Mesenchymal stem cell (in vitro differentiated cells and primary cell): Measurements from ENCODE around the gene NCR2. TPM values are rescaled to one million over a fixed set of nuclear protein-coding genes. Genes with fewer than 3 reads are reported as not detected.

Source experiments
- DNase-seq: peaks from one replicate; pipeline ENCODE4 v3.0.0-alpha.2; 2013
- H2AFZ ChIP-seq: one replicate; pipeline ENCODE4 v1.6.1; 2013; ENCODE audit warnings: low read depth, mild to moderate bottlenecking, control low read depth, inconsistent platforms, low read length, moderate library complexity
- H2AK5ac ChIP-seq: 2 replicates; pipeline ENCODE4 v1.6.1; 2013; ENCODE audit warnings: low read length, moderate library complexity, mild to moderate bottlenecking, inconsistent platforms; ENCODE audit not compliant: severe bottlenecking
- H2BK120ac ChIP-seq: one replicate; pipeline ENCODE4 v1.6.1; 2013; ENCODE audit warnings: low read depth, mild to moderate bottlenecking, inconsistent platforms, low read length, moderate library complexity
- H2BK12ac ChIP-seq, 2 experiments: one replicate each; pipeline ENCODE4 v1.6.1; 2013; ENCODE audit warnings: inconsistent platforms in 2 of 2, low read length in 2 of 2, mild to moderate bottlenecking in 2 of 2, moderate library complexity in 2 of 2, control low read depth in 1 of 2
- H2BK15ac ChIP-seq: one replicate; pipeline ENCODE4 v1.6.1; 2013; ENCODE audit warnings: mild to moderate bottlenecking, low read depth, inconsistent platforms; ENCODE audit not compliant: poor library complexity, severe bottlenecking
- H2BK5ac ChIP-seq: 2 replicates; pipeline ENCODE4 v1.6.1; 2013; ENCODE audit warnings: low read depth, mild to moderate bottlenecking, low read length, control low read depth, inconsistent platforms; ENCODE audit not compliant: poor library complexity, severe bottlenecking
- H3K14ac ChIP-seq, 2 experiments: one replicate each; pipeline ENCODE4 v1.6.1; 2013; ENCODE audit warnings: inconsistent platforms in 2 of 2, low read length in 2 of 2, control low read depth in 1 of 2, mild to moderate bottlenecking in 1 of 2, moderate library complexity in 1 of 2
- H3K18ac ChIP-seq, 2 experiments: one replicate each; pipeline ENCODE4 v1.6.1; 2013; ENCODE audit warnings: inconsistent platforms in 2 of 2, low read length in 2 of 2, control low read depth in 1 of 2, low read depth in 1 of 2, mild to moderate bottlenecking in 1 of 2
- H3K23ac ChIP-seq, 2 experiments: one replicate each; pipeline ENCODE4 v1.6.1; 2013; ENCODE audit warnings: inconsistent platforms in 2 of 2, low read length in 2 of 2, mild to moderate bottlenecking in 2 of 2, moderate library complexity in 2 of 2, control low read depth in 1 of 2
- H3K27ac ChIP-seq: 2 replicates; pipeline ENCODE4 v1.5.1; 2013; ENCODE audit warnings: mild to moderate bottlenecking, moderate library complexity, low read length, control low read depth, inconsistent platforms; ENCODE audit not compliant: poor library complexity, severe bottlenecking
- H3K27me3 ChIP-seq, 2 experiments: 2 replicates each; pipeline versions ENCODE4 v1.6.1 to v1.7.0; 2013; ENCODE audit warnings: low read length in 2 of 2, mild to moderate bottlenecking in 2 of 2, moderate library complexity in 2 of 2, control low read depth in 1 of 2, inconsistent platforms in 1 of 2; ENCODE audit not compliant: control insufficient read depth in 1 of 2, insufficient read depth in 1 of 2
- H3K36me3 ChIP-seq, 2 experiments: 2 replicates each; pipeline versions ENCODE4 v1.6.1 to v1.7.0; 2013; ENCODE audit warnings: low read length in 2 of 2, control low read depth in 1 of 2, inconsistent platforms in 1 of 2, low read depth in 1 of 2, mild to moderate bottlenecking in 1 of 2; ENCODE audit not compliant: insufficient read depth in 2 of 2, control insufficient read depth in 1 of 2
- H3K4ac ChIP-seq, 2 experiments: one replicate each; pipeline ENCODE4 v1.6.1; 2013; ENCODE audit warnings: inconsistent platforms in 2 of 2, low read length in 2 of 2, mild to moderate bottlenecking in 2 of 2, moderate library complexity in 2 of 2, control low read depth in 1 of 2, low read depth in 1 of 2
- H3K4me1 ChIP-seq: 2 replicates; pipeline ENCODE4 v1.6.1; 2013; ENCODE audit warnings: low read depth, low read length, control low read depth; ENCODE audit not compliant: control insufficient read depth, insufficient read depth
- H3K4me2 ChIP-seq: 2 replicates; pipeline ENCODE4 v1.6.1; 2013; ENCODE audit warnings: low read length, mild to moderate bottlenecking, inconsistent platforms; ENCODE audit not compliant: poor library complexity, severe bottlenecking
- H3K4me3 ChIP-seq, 2 experiments: 2 replicates each; pipeline versions ENCODE4 v1.5.1 to v1.7.0; 2013; ENCODE audit warnings: low read length in 2 of 2, mild to moderate bottlenecking in 2 of 2, control low read depth in 1 of 2, low read depth in 1 of 2; ENCODE audit not compliant: insufficient read depth in 1 of 2
- H3K79me1 ChIP-seq: replicated peaks from 2 replicates; pipeline ENCODE4 v1.6.1; 2013; ENCODE audit warnings: mild to moderate bottlenecking, control low read depth, low read length, inconsistent platforms; ENCODE audit not compliant: poor library complexity, severe bottlenecking
- H3K9ac ChIP-seq: 2 replicates; pipeline ENCODE4 v1.7.0; 2013; ENCODE audit warnings: mild to moderate bottlenecking, low read length, moderate library complexity
- H3K9me3 ChIP-seq: 2 replicates; pipeline ENCODE4 v1.7.0; 2013; ENCODE audit warnings: mild to moderate bottlenecking, low read length; ENCODE audit not compliant: control insufficient read depth
- H4K8ac ChIP-seq: one replicate; pipeline ENCODE4 v1.6.1; 2013; ENCODE audit warnings: inconsistent platforms, mild to moderate bottlenecking, low read length, moderate library complexity
- H4K91ac ChIP-seq: one replicate; pipeline ENCODE4 v1.6.1; 2013; ENCODE audit warnings: mild to moderate bottlenecking, low read length, inconsistent platforms
- WGBS: methylation state at CpG from one replicate; pipeline ENCODE4 v1.1.7; 2013; ENCODE audit warnings: mixed read lengths; 5-methylcytosine and 5-hydroxymethylcytosine counted together
- polyA plus RNA-seq, 2 experiments: library from polyadenylated mRNA; stranded (reverse); fragments of 200-250 nt; gene quantifications; one replicate each; pipeline ENCODE4 v1.2.3, GENCODE V29; 2013

NCR2 gene, protein sequence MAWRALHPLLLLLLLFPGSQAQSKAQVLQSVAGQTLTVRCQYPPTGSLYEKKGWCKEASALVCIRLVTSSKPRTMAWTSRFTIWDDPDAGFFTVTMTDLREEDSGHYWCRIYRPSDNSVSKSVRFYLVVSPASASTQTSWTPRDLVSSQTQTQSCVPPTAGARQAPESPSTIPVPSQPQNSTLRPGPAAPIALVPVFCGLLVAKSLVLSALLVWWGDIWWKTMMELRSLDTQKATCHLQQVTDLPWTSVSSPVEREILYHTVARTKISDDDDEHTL
- not detected for polyA plus RNA-seq (2013, experiment 1 of 2)
- not detected for polyA plus RNA-seq (2013, experiment 2 of 2)

DNA sequence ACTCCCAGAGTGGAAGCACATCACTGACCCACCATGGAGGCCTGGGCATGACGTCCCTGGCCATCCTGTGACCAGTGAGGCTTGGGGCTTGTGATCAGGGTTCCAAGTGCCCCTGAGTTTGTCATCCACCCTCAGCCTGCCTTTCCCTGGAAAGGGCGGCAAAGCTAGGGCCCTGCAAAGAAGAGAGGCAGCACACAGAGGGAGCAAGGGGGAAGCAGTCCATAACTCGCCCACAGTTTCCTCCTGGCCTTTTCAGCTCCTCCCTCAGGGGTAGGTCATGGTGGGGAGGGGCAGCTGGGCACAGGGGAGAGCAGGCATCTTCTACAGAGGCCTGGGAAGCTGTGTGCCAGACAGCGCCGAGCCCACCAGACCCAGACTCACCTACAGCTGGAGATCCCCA lies at the start of gene NCR2:
TSS of gene NCR2 (plus strand) at position 313 of the 400 bp plus-strand sequence. CDS start 269 bp downstream, outside the sequence.
- Histone ChIP-seq H3K4me2 (no peak within 1 kb of the TSS), H3K9ac (no peak within 1 kb of the TSS), H2BK12ac (no peak within 1 kb of the TSS), H3K4ac (no peak within 1 kb of the TSS), H2AK5ac (no peak within 1 kb of the TSS), H2BK15ac (no peak within 1 kb of the TSS), H3K14ac (no peak within 1 kb of the TSS), H3K18ac (no peak within 1 kb of the TSS), H3K9me3 (no peaks in the 10 kb centered on the region), H4K8ac (no peak within 1 kb of the TSS), H2BK5ac (no peak within 1 kb of the TSS), H3K27me3 (peaks cover 41 to 72% of the 10 kb centered on the region in 2 experiments), H3K79me1 (no peaks in the 10 kb centered on the region), H3K4me3 (no peak within 1 kb of the TSS), H3K4me1 (no peaks in the 10 kb centered on the region), H2AFZ (no peak within 1 kb of the TSS), H2BK120ac (no peak within 1 kb of the TSS), H4K91ac (no peak within 1 kb of the TSS), H3K27ac (no peak within 1 kb of the TSS), H3K23ac (no peak within 1 kb of the TSS), H3K36me3 (no peaks in the 10 kb centered on the region)
- no peak for DNase-seq
- WGBS: 89% methylated on average over 4 of the region's 5 CpGs

DNA sequence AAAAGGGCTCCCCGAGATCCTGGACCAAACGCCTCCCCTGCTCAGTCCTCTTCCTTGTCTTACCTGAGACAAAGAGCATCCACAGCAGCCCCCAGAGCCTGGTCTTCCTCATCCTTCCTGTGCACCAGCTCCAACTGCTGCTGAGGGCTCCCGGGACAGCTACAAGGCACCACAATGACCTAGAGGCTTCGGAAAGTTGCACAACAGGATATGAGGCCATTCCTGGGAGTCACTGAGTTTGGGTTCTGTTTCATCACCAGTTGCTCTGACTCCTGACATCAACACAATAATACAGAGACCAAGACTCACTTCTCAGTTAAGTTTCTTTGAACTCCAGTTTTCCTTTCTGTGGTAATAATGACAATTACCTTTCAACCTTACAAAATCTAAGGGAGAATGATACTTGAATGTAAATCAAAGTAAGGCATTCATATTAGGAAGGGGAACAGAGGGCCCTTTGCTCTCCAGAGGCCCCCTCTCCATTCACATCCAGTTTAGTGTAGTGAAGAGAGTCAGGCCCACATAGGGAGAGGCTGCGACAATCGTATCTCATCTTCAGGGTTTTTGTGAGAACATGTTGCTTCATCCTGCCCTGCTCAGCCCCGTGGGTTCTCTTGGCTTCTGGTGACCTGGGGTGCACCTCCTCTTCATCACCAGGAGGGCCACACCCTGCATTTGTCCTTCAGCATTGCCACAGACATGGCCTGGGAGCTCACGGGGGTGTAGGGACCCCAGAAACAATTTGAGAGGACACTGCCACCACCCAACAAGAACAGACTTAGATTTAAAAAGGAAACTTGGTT lies 48.7 kb upstream of the NCR2 start, which contains the start of gene TREM1:
TSS of gene TREM1 (minus strand) at position 139 of the 803 bp plus-strand sequence. CDS start at position 112, 27 bp downstream.
- DNase-seq: peak; percentile 97
- H3K4me2 ChIP-seq: no peak within 1 kb of the TSS
- peak within 1 kb of the TSS in 1 of 2 experiments; percentile 43 for H3K4ac ChIP-seq
- no peak within 1 kb of the TSS for H3K14ac ChIP-seq
- no peak within 1 kb of the TSS for H3K27ac ChIP-seq
- H2AK5ac ChIP-seq: no peak within 1 kb of the TSS
- no peak within 1 kb of the TSS for H2AFZ ChIP-seq
- H4K8ac ChIP-seq: no peak within 1 kb of the TSS
- peaks cover 0 to 14% of the 10 kb centered on the region in 2 experiments for H3K27me3 ChIP-seq
- WGBS: 66% methylated on average over 8 of the region's 8 CpGs
- H3K4me3 ChIP-seq: peak within 1 kb of the TSS in 1 of 2 experiments; percentile 29
- H2BK15ac ChIP-seq: no peak within 1 kb of the TSS
- no peaks in the 10 kb centered on the region for H3K4me1 ChIP-seq
- peak within 1 kb of the TSS in 1 of 2 experiments; percentile 10 for H2BK12ac ChIP-seq
- no peak within 1 kb of the TSS for H3K18ac ChIP-seq
- no peak within 1 kb of the TSS for H2BK120ac ChIP-seq
- no peak within 1 kb of the TSS for H4K91ac ChIP-seq
- H3K9me3 ChIP-seq: no peaks in the 10 kb centered on the region
- H3K23ac ChIP-seq: no peak within 1 kb of the TSS
- no peaks in the 10 kb centered on the region for H3K79me1 ChIP-seq
- no peak within 1 kb of the TSS for H2BK5ac ChIP-seq
- no peaks in the 10 kb centered on the region for H3K36me3 ChIP-seq
- H3K9ac ChIP-seq: peak within 1 kb of the TSS; percentile 90

DNA sequence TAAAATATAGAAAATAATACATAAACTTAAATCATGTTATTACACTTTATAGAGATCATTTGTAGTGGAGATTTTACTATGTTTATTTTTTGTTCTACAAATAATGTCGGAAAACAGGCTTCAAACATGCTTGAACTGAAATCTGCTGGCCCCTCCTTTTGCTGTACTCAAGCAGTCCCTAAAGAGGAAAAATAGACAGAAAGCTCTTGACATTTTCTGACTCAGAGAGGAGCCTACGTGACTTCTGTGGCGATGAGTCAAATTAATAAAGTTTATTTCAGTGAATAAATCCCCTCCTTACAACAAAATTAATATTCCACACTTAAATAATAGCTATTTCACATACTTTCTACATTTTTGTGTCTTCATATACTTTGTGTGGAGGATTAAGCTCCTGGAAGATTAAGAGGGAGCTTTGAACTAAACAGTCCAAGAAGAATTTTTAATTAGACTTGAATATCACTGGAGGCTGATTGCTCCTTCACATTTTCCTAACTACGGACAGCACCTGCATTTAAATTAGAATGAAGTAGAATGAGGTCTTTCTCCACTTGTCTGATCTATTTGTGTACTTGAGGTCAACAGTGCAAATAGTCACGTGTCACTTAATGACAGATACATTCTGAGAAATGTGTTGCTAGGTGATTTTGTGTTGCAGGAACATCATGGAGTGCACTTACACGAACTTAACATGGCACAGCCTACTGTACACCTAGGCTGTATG lies 47.2 kb upstream of the NCR2 start:
- Histone ChIP-seq H3K4ac (no peak overlapping the region), H2AFZ (no peak overlapping the region), H2BK120ac (no peak overlapping the region), H3K79me1 (no peaks in the 10 kb centered on the region), H3K36me3 (no peaks in the 10 kb centered on the region), H3K27me3 (peaks cover 0 to 19% of the 10 kb centered on the region in 2 experiments), H2BK15ac (no peak overlapping the region), H3K4me3 (no peak overlapping the region), H4K91ac (no peak overlapping the region), H3K9ac (peak overlapping the region; percentile 90), H3K14ac (no peak overlapping the region), H3K23ac (no peak overlapping the region), H3K4me1 (no peaks in the 10 kb centered on the region), H3K18ac (no peak overlapping the region), H3K27ac (no peak overlapping the region), H2BK5ac (no peak overlapping the region), H4K8ac (no peak overlapping the region), H2AK5ac (no peak overlapping the region), H3K9me3 (no peaks in the 10 kb centered on the region), H2BK12ac (no peak overlapping the region), H3K4me2 (no peak overlapping the region)
- peak; percentile 69 for DNase-seq
- WGBS: 51% methylated on average over 3 of the region's 6 CpGs
